Inflammatory macrophage treated with lipopolysaccharide for 1 hour (primary cell): ENCODE measurements around the gene DBF4B.
"Not testable (repeated sequence)": the region's sequence is repeated elsewhere in the genome, so short reads cannot be mapped to it uniquely, and the experiment has no call there.

Source experiments
- DNase-seq, 2 donors: peaks; one replicate each; pipeline ENCODE4 v3.0.0-alpha.2; 2020 to 2022

Gene DBF4B, protein sequence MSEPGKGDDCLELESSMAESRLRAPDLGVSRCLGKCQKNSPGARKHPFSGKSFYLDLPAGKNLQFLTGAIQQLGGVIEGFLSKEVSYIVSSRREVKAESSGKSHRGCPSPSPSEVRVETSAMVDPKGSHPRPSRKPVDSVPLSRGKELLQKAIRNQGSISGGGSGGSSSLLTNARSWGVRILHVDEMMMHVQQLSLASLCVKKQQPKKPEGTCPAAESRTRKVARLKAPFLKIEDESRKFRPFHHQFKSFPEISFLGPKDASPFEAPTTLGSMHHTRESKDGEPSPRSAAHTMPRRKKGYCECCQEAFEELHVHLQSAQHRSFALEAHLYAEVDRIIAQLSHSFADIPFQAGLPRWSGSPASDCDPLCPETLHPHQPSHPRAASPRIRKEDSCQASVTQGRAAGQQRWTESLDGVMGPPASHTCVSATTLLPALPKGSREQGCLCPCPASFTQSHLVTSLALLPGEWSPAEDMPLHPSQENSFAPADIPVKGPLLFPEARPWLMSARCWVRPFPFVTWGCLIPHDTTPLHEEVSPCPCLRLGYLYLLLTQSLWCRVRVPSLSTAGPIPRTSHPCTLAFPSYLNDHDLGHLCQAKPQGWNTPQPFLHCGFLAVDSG

DNA sequence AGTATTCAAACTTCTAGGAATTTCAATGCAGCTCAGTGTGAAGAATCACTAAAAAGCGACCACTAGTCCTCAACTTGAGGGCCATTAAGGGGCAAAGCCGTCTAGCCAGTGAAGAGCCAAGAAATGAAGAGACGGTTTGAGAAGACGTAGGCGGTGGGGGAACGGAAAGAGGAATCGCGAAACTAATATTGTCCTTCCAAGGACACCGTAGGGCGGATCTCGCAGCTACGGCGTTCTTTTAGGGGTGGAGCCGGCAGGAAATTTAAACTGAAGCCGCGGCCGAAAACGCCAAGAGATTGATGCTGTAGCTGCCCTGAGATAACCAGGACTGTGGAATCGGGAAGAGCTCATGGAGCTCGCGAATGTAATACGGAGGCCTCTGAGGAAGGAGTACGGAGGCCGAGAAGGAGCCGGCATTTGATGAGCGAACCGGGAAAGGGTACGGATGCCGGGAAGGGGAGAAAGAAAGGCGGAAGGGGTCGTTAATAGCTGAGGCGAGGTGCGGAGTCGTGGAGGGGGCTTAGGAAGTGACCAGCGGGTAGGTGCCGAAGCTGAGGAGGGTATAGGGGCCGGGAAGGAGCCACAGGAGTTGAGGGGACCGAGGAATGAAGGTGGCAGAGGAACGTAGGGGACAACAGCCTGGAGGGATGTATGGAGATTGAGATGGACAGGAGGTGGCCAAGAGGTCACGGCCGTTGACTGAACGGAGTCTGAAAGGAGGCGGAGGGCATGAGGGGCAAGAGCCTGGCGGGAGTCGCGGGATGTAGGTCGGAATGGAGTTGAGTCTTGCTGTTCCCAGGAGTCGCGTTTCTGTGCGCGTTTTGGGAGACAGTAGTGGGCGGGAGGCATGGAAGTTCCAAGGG lies at the start of gene DBF4B:
TSS of gene DBF4B (plus strand) at position 265 of the 863 bp plus-strand sequence. CDS start at position 421, 156 bp downstream.
- peak; percentile 85 to 97 for DNase-seq

DNA sequence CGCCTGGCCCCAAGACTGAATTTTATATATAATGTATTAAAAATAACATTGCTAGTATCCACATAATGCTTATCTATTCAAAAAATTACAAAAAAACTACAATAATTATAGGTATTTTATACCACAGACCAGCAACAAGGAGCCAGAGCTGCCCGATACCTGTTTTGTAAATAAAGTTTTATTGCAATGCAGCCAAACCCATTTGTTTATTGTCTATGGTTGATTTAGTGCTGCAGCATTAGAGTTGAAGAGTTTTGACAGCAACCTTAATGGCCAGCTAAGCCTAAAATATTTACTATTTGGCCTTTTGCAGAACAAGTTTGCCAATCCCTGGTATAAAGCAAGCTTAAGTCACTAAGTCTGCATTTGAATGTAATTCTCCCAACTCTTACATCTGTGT lies 46.6 kb upstream of the DBF4B start:
- no peak for DNase-seq

DNA sequence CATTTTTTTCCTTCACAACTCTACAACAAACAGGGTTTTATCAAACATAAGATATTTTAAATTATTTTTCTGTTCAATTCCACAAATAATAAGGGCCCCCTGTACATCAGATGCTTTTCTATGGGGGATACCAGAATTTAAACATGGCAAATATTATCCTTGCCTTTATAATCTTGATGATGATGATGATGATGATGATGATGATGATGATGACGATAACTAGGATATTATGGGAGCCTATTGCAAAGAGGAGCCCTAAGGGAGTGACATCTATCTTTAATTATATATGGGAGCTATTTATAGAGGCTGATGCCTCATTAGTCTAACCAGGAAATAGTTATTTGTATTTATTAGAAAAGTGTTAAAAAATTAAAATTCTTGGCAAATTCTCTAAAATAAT lies 45.4 kb upstream of the DBF4B start:
- no peak for DNase-seq

DNA sequence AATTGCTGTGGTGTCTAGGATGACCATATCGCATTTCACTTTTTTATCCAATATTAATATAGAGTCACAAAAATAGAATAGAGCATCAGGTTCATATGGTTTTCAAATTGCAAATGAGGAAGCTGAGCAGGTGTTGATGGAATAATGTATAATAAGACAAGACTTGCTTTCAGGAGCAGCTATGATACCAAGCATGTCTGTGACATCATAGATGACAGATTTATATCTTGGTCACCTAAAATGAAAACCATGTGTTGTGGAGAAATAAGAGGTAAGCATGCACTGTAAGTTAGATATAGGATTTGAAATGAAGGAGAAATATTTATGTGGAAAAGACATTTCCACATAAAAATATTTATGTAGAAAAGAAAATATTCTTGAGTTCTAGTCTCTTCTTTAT lies 43.6 kb upstream of the DBF4B start:
- no peak for DNase-seq

DNA sequence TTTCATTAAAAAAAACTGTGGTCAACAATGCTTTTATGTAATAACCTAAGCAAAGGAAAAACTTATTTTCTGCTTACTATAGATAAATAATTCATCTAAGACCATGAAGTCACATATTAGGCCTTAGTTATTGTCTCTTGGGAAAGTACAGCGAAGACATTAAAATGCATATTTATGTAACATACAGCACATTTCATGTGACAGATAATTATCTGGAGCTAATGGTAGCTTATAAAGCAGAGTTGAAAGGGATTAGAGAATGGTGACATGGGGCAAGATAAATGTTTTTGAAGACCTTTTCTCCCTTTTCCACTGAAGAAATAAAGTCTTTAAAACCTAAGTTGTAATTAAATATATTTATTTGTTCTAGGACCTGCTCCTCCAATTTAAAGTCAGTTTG lies 42.5 kb upstream of the DBF4B start:
- DNase-seq = no peak

DNA sequence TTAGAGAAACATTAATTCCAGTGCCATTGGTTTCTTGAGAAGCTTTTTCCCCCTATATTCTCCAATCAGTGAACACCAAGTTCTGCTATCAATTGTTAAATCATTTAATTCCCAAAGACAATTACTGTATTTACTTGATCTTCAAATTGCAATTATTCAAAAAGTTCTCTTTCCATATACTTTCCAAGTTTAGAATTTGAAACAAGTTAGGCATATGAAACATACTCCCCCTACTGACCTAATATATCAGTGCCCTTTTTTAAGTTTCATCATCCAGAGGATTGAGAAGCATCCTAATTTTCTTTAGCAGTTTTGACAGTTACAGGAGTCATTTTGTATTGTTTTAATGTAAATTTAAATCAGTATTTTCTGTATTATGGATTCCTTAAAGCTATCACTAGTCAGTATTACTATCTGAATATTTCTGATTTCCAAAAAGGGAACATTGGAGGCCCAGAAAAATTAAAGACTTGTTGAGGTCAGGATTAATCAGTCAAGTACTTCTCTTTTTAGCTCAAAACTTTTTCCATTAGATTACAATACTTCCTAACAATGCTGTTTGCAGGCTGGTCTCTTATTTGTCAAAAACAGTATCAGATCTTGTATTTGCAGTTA lies 35.9 kb upstream of the DBF4B start:
- DNase-seq = peak; percentile 19 to 62

DNA sequence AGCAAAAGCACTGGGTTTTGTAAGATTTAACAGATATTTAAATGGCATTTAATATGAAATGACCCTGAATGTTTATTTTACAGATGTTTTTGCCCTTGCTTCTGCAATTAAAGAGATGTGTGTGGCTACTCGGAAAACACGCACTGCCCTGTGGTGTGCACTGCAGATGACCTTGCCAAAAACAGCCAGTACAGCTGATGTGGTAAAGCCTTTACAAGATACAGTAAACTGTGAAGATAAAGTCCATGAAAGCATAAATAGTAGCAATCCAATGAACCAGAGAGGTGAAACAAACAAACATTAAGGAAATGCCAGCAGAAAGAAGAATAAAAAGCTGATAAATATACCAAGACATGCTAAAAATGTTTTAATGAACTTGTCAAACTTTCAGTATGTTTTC lies 34.6 kb upstream of the DBF4B start:
- no peak for DNase-seq

DNA sequence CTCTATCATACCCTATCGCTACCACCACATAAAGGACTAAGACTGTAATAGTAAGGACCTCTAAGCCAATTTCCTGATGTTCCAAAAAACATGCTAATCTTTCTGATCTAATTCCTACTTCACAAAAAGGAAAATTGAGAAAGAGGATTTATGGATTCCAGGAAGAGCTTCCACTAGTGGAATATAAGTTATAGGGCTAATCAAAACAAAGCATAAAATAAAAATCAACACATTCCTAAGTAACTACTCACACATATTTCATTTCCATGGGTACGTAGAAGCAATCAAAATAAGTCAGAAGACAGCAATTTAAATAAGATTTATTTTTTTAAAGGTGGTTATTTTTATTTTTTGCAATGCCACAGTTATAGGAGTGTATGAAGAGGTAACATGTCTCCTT lies 31.3 kb upstream of the DBF4B start:
- no peak for DNase-seq

DNA sequence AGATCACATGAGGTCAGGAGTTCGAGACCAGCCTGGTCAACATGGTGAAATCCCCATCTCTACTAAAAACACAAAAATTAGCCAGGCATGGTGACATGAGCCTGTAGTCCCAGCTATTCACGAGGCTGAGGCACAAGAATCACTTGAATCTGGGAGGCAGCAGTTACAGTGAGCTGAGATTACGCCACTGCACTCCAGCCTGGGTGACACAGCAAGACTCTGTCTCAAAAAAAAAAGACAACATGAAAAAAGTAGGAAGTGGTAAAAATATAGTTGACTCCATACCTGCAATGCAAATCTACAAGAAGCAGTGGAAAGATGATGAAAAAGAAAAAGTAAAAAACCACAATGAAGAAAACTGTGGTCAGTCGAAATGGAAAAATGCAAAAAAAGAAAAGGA lies 25.2 kb upstream of the DBF4B start:
- DNase-seq = peak; percentile 18 to 64

DNA sequence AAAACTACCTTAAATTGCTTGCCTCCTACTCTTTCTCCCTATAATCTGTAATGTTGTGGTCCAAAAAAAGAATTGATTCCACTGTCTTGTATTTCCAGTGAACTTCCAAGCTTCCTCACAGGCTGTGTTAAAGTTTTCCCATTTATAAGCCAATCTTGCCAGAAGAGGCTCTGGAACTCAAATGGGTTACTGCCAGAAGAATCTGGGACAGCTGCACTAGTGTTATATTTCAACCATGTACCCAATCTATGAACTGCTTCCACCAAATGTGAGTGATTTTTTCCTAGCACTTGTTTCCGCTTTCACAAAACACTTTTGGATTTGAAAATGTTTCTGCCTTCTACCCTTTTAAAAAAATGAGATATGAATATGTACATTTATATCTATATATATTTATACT lies 20.7 kb upstream of the DBF4B start:
- DNase-seq = no peak

DNA sequence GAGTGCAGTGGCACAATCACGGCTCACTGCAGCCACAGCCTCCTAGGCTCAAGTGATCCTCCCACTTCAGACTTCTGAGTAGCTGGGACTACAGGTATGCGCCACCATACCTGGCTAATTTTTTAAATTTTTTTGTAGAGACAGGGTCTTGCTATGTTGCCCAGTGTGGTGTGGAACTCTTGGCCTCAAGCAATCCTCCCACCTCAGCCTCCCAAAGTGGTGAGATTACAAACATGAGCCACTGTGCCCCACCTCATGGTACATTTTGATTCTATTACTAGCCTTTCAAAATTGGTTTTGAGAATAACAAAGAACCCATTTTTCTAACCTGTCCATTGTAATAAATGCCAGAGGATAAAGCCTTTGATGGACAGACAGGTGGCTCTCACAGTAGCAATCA lies 20.3 kb upstream of the DBF4B start:
- no peak for DNase-seq

DNA sequence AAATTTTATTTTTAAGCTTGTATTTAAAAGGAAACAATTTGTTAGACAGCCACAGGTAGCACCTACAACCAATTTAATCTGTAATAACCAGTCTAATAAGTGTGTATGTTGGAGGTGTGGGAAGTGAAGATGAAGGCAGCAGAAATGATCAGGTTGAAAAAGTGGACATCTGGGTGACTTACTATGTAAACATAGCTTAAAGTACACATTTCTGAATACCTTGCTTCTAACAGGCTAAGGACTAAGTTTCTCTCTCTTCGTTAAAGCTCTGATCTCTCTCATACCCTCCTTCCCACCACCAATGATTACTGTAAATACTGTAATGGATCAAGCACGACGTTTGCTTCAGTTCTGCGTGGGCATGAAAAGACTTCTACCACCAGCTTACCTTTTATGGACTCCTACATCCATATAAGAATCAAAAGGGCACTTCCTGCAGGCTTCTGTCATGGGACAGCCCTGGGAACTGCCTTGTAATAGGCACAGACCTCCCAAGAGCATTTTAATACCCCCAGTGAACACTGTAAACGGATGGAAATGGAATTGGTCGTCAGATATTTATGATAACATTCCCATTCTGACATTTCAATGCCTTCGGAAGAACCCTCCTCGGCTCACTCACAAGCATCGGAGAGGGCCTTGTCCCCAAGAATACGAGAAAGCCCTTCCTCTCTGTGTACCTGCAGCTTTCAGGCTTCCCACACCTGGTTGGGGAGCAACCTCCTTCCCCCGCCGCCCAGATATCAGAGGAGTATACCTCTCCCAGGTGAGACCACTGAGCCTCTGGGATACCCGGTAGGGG lies 19.6 kb upstream of the DBF4B start:
- DNase-seq = no peak

DNA sequence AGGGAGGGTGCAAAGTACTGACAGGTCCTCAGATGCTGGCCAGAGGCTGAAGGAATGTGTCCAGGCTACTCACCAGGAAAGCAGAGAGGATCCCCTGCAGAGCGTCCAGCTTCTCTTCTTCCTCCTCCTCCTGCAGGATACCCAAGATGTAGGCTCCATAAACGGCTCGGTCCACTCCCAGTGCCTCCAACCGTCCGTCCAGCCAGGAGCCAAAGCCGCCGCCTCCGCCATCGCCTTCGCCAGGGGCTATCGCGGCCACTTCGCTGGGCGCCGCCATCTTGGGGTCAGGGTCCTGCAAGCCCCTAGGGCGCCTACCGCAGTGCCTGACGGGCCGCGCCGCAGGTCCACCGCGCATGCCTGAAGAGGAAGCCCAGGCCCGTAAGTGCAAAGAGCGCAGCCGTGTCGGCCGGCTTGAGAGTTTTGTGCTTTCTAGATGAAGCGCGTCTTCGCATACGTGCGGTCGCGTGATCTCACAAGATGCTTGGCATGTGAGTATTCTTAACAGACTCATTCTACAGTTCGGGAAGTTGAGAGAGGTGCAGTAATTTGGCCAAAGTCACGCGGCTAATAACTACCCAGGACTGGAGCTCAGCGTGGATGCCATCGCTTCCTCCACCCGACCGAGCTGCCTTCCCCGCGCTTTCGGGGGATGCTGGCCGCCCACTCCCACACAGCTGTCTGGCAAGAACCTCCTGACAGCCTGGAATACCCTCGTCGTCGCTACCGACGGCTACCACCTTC lies 18.8 kb upstream of the DBF4B start, which contains the start of gene CCDC43:
TSS of gene CCDC43 (minus strand) at position 300 of the 741 bp plus-strand sequence. CDS start at position 277, 23 bp downstream.
- DNase-seq = peak; percentile 82 to 90

DNA sequence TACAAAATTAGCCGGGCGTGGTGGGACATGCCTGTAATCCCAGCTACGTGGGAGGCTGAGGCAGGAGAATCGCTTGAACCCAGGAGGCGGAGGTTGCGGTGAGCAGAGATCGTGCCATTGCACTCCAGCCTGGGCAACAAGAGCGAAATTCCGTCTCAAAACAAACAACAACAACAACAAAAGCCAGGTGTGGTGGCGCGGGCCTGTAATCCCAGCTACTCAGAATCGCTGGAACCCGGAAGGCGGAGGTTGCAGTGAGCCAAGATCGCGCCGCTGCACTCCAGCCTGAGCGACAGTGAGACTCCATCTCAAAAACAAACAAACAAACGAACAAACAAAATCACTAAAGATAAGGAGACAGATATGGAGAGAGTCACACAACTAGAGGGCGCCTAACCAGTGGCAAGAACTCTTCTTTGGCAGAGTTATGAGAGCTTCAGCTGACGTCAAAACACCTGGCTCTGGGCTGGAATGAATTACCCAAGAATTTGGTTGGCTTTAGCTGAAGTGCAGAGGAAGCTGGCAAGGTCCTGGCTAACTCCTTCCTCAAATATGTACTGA lies 17.6 kb upstream of the DBF4B start:
- DNase-seq = peak in 1 of 2 donors; percentile 9

DNA sequence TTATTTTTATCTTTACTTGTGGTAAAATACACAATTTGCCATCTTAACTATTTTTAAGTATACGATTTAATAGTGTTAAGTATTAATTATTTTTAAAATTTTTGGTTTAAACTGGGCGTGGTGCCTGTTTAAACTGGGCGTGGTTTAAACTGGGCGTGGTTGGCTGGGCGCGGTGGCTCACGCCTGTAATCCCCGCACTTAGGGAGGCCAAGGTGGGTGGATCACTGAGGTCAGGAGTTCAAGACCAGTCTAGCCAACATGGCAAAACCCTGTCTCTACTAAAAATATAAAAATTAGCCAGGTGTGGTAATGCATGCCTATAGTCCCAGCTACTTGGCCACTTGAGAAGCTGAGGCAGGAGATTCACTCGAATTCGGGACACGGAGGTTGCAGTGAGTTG lies 14.9 kb upstream of the DBF4B start:
- no peak for DNase-seq

DNA sequence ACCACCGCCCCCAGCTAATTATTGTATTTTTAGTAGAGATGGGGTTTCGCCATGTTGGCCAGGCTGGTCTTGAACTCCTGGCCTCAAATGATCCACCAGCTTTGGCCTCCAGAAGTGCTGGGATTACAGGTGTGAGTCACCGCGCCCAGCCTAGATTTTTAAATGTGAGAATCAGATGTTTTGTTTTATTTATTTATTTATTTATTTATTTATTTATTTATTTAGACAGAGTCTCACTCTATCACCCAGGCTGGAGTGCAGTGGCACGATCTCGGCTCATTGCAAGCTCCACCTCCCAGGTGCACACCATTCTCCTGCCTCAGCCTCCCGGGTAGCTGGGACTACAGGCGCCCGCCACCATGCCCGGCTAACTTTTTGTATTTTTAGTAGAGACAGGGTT lies 8.2 kb upstream of the DBF4B start:
- not testable (repeated sequence) for DNase-seq

DNA sequence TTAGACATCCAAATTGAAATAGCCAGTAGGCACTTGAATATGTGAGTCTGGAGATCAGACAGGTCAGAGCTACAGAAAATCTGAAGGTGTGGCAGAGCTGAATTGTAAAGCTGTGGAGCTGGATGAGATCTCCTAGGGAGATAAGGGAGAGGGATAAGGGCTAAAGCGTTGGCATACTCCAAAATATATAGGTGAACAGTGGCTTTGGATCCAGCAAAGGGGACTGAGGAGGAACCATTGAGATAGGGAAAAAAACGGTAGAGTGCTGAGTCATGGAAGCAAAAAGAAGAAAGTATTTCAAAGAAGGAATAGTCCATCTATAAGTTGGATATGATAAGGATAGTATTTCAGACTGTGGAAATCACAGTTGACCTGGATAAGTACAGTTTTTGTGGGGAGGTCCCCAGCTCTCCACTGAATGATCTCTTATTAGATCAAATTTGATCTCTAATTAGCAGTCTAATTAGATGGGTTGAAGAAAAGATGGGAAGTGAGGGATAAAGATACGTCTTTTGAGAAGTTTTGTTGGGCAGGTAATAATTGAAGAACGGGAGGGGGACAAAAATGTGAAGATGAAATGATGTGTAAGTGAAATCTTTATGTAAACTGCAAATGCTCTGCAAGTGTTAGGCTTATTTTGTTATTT lies 587 bp upstream of the DBF4B start:
- DNase-seq = no peak

DNA sequence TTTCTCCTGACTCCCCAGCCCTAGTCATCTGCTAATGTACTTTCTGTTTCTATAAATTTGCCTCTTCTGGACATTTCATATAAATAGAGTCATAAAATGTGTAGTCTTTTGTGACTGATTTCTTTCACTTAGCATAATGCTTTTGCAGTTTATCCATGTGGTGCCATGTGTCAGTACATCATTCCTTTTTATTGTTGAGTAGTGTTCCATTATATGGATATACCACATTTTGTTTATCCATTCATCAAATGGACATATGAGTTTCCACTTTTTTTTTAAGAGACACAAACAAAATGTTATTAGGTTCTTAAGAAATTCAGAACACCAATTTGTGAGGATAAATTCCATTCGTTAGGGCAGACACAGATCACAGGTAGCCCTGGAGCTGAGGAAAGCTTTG lies 11.0 kb downstream of the DBF4B start:
- no peak for DNase-seq

DNA sequence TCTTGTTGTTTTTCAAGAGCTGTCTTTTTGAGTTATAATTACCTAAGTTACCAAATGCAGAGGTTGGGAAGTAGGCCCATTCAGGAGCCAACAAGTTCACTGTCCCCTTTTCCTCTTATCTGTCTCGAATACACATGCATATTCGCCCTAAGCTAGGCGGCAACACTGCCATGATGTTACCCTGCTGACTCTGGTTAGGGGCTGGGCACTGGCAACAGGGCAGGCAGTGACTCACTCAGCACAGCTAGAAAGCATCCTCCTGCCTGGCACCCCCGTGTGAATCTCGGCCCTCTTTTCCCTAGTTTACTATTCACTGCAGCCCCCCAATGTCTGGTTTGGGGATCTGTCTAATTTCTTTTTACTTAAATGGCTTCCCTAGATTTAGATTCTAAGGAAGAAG lies 13.8 kb downstream of the DBF4B start:
- DNase-seq = no peak

DNA sequence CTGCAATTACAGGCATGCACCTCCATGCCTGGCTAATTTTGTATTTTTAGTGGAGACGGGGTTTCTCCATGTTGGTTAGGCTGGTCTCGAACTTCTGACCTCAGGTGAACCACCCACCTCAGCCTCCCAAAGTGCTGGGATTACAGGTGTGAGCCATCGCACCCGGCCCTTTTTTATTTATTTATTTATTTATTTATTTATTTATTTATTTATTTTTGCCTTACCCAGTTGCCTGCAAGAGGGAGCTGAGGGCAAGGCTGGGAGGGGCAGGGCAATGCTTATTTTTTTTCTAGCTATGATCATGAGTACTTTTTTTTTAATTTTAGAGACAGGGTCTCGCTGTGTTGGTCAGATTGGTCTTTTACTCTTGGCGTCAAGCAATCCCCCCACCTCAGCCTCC lies 17.7 kb downstream of the DBF4B start:
- DNase-seq = not testable (repeated sequence)

DNA sequence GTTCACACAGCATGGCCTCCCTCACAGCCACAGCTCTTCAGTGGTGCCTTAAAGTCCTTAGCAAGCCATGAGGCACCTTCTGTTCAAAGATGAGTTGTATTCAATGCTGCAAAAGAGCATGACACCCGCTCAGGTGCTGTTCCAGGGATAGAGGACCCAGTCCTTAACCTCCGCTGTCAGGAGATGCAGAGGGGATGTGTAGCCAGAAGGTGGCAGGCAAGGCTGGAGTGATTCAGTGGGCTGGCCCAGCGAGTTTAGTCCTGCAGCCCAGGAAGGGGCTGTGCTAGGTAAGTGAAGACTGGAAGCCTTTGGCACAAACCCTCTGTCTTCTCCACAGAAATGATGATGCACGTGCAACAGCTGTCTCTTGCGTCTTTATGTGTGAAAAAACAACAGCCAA lies 25.3 kb downstream of the DBF4B start:
- DNase-seq = no peak
